OCI-LY1 (cell line): ENCODE measurements around the gene RFX1.

Source experiments
- CTCF ChIP-seq: fragments of 200-600 bp; sonication (generic), shearing (Covaris generic); IDR thresholded peaks from 2 replicates; pipeline ENCODE4 v1.5.1; 2017; ENCODE audit warnings: mild to moderate bottlenecking, antibody characterized with exemption, low read length, moderate library complexity, mixed read lengths
- EZH2 ChIP-seq: fragments of 200-600 bp; sonication (generic), shearing (Covaris generic); IDR thresholded peaks from 2 replicates; pipeline ENCODE4 v1.8.0; 2017; ENCODE audit warnings: borderline replicate concordance, mixed run types, mild to moderate bottlenecking, antibody characterized with exemption, low read length, moderate library complexity, mixed read lengths

GRCh38 chr19:14015524-14016035, 9.5 kb upstream of the RFX1 start:
- TF ChIP-seq CTCF (no peak), EZH2 (no peak)
